ENCODE results near the gene WDR86.

Gene WDR86

GRCh38 chr7:151345576-151346469 lies 64.0 kb downstream of the WDR86 start:
- no peak for DNase-seq

- DNase-seq: no peak
These were observed 66.3 kb downstream of the WDR86 start for GRCh38 chr7:151343516-151343915.

GRCh38 chr7:151342811-151343210 lies 67.0 kb downstream of the WDR86 start:
- DNase-seq: no peak

GRCh38 chr7:151342102-151342646 lies 67.7 kb downstream of the WDR86 start:
- no peak for DNase-seq

- DNase-seq: peak; percentile 99
These were observed 68.3 kb downstream of the WDR86 start, which contains the start of gene NUB1 for GRCh38 chr7:151341357-151342101. TSS of gene NUB1 (plus strand) at chr7:151341812. CDS start at chr7:151345350, 3,538 bp downstream.

GRCh38 chr7:151340794-151341356 lies 69.0 kb downstream of the WDR86 start:
- DNase-seq: no peak

- no peak for DNase-seq
These were observed 70.0 kb downstream of the WDR86 start for GRCh38 chr7:151339651-151340382.

- no peak for DNase-seq
These were observed 71.0 kb downstream of the WDR86 start for GRCh38 chr7:151338809-151339208.

GRCh38 chr7:151337346-151337745 lies 72.5 kb downstream of the WDR86 start:
- no peak for DNase-seq

GRCh38 chr7:151336027-151336708 lies 73.7 kb downstream of the WDR86 start:
- DNase-seq: no peak

GRCh38 chr7:151334628-151335027 lies 75.2 kb downstream of the WDR86 start:
- no peak for DNase-seq

Data from activated CD8-positive, alpha-beta memory T cell treated with anti-CD3 and anti-CD28 coated beads for 24 hours (primary cell).